Rectal smooth muscle tissue (tissue), 1 donor: ENCODE measurements around the gene NKIRAS1.
"Not testable (repeated sequence)": the region's sequence is repeated elsewhere in the genome, so short reads cannot be mapped to it uniquely, and the experiment has no call there.

Experiments used
- H3K27ac ChIP-seq: one replicate; pipeline ENCODE4 v1.7.0; 2013; ENCODE audit warnings: low read depth, low read length, inconsistent platforms
- H3K27me3 ChIP-seq: one replicate; pipeline ENCODE4 v1.7.0; 2013; ENCODE audit warnings: low read length; ENCODE audit not compliant: control insufficient read depth, insufficient read depth
- H3K36me3 ChIP-seq: one replicate; pipeline ENCODE4 v1.7.0; 2013; ENCODE audit warnings: low read length; ENCODE audit not compliant: control insufficient read depth, insufficient read depth
- H3K4me1 ChIP-seq: one replicate; pipeline ENCODE4 v1.7.0; 2013; ENCODE audit warnings: low read length; ENCODE audit not compliant: control insufficient read depth, insufficient read depth
- H3K4me3 ChIP-seq: one replicate; pipeline ENCODE4 v1.7.0; 2013; ENCODE audit warnings: low read length
- H3K9ac ChIP-seq: one replicate; pipeline ENCODE4 v1.7.0; 2013; ENCODE audit warnings: low read length

The NKIRAS1 gene

GRCh38 chr3:23915537-23916108, 1.2 kb downstream of the NKIRAS1 start:
- Histone ChIP-seq H3K9ac (no peak overlapping the region), H3K4me3 (peak overlapping the region; percentile 84)

GRCh38 chr3:23913873-23914743, 2.7 kb downstream of the NKIRAS1 start:
- Histone ChIP-seq H3K36me3 (no peaks in the 10 kb centered on the region), H3K27me3 (no peaks in the 10 kb centered on the region), H3K9ac (no peak overlapping the region), H3K4me3 (no peak overlapping the region), H3K4me1 (peaks cover 15% of the 10 kb centered on the region), H3K27ac (no peak overlapping the region)

More at GRCh38 chr3:23915537-23916108, 1.2 kb downstream of the NKIRAS1 start:
- Histone ChIP-seq H3K27me3 (no peaks in the 10 kb centered on the region), H3K36me3 (peaks cover 8% of the 10 kb centered on the region), H3K4me1 (peaks cover 15% of the 10 kb centered on the region), H3K27ac (no peak overlapping the region)

- H3K27ac ChIP-seq: no peak overlapping the region
- no peak overlapping the region for H3K4me3 ChIP-seq
- H3K27me3 ChIP-seq: no peaks in the 10 kb centered on the region
- H3K4me1 ChIP-seq: peaks cover 7% of the 10 kb centered on the region
- no peaks in the 10 kb centered on the region for H3K36me3 ChIP-seq
- H3K9ac ChIP-seq: no peak overlapping the region
Measured at GRCh38 chr3:23913182-23913581, 3.6 kb downstream of the NKIRAS1 start.

- not testable (repeated sequence) for H3K4me3 ChIP-seq
Measured at GRCh38 chr3:23912335-23912734, 4.5 kb downstream of the NKIRAS1 start.

GRCh38 chr3:23911397-23911796, 5.4 kb downstream of the NKIRAS1 start:
- Histone ChIP-seq H3K4me3 (no peak overlapping the region), H3K36me3 (no peaks in the 10 kb centered on the region), H3K4me1 (peaks cover 4% of the 10 kb centered on the region), H3K27ac (no peak overlapping the region), H3K9ac (no peak overlapping the region), H3K27me3 (no peaks in the 10 kb centered on the region)

More at GRCh38 chr3:23912335-23912734, 4.5 kb downstream of the NKIRAS1 start:
- not testable (repeated sequence) for H3K4me1 ChIP-seq, H3K27ac ChIP-seq, H3K36me3 ChIP-seq, H3K9ac ChIP-seq, H3K27me3 ChIP-seq

- Histone ChIP-seq H3K36me3 (no peaks in the 10 kb centered on the region), H3K27ac (no peak overlapping the region), H3K4me1 (no peaks in the 10 kb centered on the region), H3K4me3 (no peak overlapping the region), H3K27me3 (no peaks in the 10 kb centered on the region), H3K9ac (no peak overlapping the region)
Measured at GRCh38 chr3:23909341-23909740, 7.4 kb downstream of the NKIRAS1 start.

- Histone ChIP-seq H3K27me3 (no peaks in the 10 kb centered on the region), H3K4me3 (no peak overlapping the region), H3K36me3 (no peaks in the 10 kb centered on the region), H3K9ac (no peak overlapping the region), H3K27ac (no peak overlapping the region), H3K4me1 (no peaks in the 10 kb centered on the region)
Measured at GRCh38 chr3:23904545-23904944, 12.2 kb downstream of the NKIRAS1 start.

- Histone ChIP-seq H3K27me3 (no peaks in the 10 kb centered on the region), H3K4me3 (no peak overlapping the region), H3K9ac (no peak overlapping the region), H3K4me1 (no peaks in the 10 kb centered on the region), H3K27ac (no peak overlapping the region), H3K36me3 (no peaks in the 10 kb centered on the region)
Measured at GRCh38 chr3:23900744-23901143, 16.0 kb downstream of the NKIRAS1 start.

- Histone ChIP-seq H3K27ac (no peak overlapping the region), H3K9ac (no peak overlapping the region), H3K36me3 (peaks cover 5% of the 10 kb centered on the region), H3K27me3 (no peaks in the 10 kb centered on the region), H3K4me3 (no peak overlapping the region), H3K4me1 (no peaks in the 10 kb centered on the region)
Measured at GRCh38 chr3:23895181-23895580, 21.6 kb downstream of the NKIRAS1 start.

- no peaks in the 10 kb centered on the region for H3K27me3 ChIP-seq
- H3K4me3 ChIP-seq: no peak overlapping the region
- H3K36me3 ChIP-seq: peaks cover 5% of the 10 kb centered on the region
- H3K27ac ChIP-seq: no peak overlapping the region
- H3K9ac ChIP-seq: no peak overlapping the region
- H3K4me1 ChIP-seq: no peaks in the 10 kb centered on the region
Measured at GRCh38 chr3:23894254-23895061, 22.3 kb downstream of the NKIRAS1 start.

GRCh38 chr3:23889950-23890349, 26.8 kb downstream of the NKIRAS1 start:
- Histone ChIP-seq H3K4me1 (peaks cover 2% of the 10 kb centered on the region), H3K9ac (no peak overlapping the region), H3K27ac (no peak overlapping the region), H3K4me3 (no peak overlapping the region), H3K27me3 (no peaks in the 10 kb centered on the region), H3K36me3 (peaks cover 5% of the 10 kb centered on the region)

GRCh38 chr3:23889386-23889785, 27.4 kb downstream of the NKIRAS1 start:
- Histone ChIP-seq H3K4me3 (no peak overlapping the region), H3K27me3 (no peaks in the 10 kb centered on the region), H3K36me3 (peaks cover 1% of the 10 kb centered on the region), H3K4me1 (peaks cover 2% of the 10 kb centered on the region), H3K9ac (no peak overlapping the region), H3K27ac (no peak overlapping the region)
